Measurements from ENCODE around the gene HDGF. TPM values are rescaled to one million over a fixed set of nuclear protein-coding genes. Genes with fewer than 3 reads are reported as not detected.

HDGF gene
- total RNA-seq, 2 experiments from 2014 or later, result 186 to 196 TPM

DNA sequence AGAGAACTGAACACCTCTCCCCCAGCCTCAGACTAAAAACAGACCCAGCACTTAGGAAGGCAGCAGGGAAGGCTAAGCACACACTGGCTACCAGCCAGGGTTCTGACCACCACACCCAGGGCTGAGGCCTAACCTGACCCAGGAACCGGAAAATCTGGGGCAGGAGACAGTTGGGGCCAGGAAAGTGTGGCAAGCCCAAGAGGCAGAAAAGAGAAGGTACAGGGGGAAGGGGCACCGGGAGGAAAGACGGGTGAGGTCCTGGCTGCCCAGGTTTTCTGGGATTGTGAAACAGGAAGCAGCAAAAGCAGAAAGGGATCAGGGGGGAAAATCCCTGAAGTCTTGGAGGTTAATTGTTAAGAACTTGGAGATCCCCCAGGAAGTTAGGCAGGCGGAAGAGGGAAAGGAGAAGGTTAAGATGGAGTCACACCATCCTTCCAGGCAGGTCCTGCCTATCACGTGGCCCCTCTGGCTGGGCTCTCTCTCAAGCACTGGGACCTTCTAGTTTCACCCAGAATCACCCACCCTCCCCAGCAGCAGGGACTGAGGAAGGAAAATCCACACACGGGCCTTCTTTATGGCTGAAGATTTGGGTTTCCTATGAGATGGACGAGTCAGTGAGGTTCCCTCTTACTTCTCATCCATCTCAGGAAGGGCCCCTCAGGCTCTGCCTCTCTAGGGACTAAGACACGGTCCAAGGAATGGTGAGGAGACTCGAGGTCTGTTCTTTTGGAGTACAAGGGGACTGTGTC lies 2.6 kb downstream of the HDGF start:
- Mint-ChIP-seq H3K36me3 (peaks cover 20% of the 10 kb centered on the region), H3K4me1 (peaks cover 54% of the 10 kb centered on the region), H3K4me3 (peak overlapping the region; percentile 99), H3K9me3 (no peaks in the 10 kb centered on the region), H3K27me3 (no peaks in the 10 kb centered on the region), H3K27ac (peak overlapping the region; percentile 93)
- DNase-seq (no peak), ATAC-seq (ENCODE audit: low read depth) (no peak)
- POLR2A ChIA-PET, result interaction anchor here (2.9 to 5.7 kb wide), 2 partner anchors 17 to 20 kb away, joined by 15 to 67 read pairs; partner anchors contain the start of genes ISG20L2, METTL25B and PRCC

DNA sequence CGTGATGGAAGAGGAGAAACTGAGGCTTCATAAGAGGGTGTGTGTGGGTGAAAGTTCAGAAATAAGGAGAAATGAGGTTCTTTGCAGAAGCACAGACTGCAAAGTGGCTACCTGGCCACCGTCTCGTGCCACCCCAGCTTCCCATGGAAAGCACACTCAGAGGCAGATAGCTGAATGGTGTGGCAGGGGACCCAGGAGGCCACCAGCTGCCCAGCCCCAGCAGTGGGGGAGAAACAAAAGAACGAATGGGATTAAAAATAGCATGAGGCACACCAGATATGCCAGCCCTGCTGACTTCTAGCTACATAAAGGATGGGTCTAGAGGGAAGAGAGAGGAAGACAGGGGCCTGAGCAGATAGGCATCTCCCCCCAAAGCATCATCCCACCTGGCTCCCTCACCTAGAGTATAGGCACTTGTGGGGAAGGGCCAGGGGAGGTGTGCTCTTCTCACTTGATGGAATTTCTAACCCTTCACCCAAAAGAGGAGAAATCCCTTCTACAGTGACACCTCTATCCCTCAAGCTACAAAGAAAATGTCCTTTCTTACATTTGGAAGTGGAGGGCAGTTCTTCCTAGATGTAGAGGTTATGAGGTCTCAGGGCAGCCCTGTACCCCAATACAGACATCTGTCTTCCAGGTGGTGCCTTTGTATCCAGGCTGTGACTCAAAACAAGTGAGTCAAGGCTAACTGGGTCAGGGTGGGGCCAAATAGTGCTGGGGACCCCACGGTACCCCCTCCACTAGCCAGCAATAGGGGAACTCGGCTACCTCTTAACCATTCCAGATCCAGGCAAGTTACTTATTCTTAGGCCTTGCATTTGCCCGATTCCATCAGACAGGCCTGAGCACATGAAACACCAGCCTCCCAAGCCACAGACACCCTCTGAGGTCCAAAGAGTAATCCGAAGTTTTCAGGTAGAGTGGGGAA lies 3.5 kb downstream of the HDGF start:
- Mint-ChIP-seq H3K27me3 (no peaks in the 10 kb centered on the region), H3K9me3 (no peaks in the 10 kb centered on the region), H3K4me3 (peak overlapping the region; percentile 99), H3K36me3 (peaks cover 26% of the 10 kb centered on the region), H3K4me1 (peaks cover 51% of the 10 kb centered on the region), H3K27ac (peak overlapping the region; percentile 93)
- DNase-seq, result no peak
- POLR2A ChIA-PET, result interaction anchor here (0.6 to 2.9 kb wide), 5 partner anchors 19 to 1498 kb away, joined by 3 to 15 read pairs (median 4); partner anchors contain the start of genes ISG20L2, METTL25B and PRCC
- ATAC-seq (ENCODE audit: low read depth), result no peak

DNA sequence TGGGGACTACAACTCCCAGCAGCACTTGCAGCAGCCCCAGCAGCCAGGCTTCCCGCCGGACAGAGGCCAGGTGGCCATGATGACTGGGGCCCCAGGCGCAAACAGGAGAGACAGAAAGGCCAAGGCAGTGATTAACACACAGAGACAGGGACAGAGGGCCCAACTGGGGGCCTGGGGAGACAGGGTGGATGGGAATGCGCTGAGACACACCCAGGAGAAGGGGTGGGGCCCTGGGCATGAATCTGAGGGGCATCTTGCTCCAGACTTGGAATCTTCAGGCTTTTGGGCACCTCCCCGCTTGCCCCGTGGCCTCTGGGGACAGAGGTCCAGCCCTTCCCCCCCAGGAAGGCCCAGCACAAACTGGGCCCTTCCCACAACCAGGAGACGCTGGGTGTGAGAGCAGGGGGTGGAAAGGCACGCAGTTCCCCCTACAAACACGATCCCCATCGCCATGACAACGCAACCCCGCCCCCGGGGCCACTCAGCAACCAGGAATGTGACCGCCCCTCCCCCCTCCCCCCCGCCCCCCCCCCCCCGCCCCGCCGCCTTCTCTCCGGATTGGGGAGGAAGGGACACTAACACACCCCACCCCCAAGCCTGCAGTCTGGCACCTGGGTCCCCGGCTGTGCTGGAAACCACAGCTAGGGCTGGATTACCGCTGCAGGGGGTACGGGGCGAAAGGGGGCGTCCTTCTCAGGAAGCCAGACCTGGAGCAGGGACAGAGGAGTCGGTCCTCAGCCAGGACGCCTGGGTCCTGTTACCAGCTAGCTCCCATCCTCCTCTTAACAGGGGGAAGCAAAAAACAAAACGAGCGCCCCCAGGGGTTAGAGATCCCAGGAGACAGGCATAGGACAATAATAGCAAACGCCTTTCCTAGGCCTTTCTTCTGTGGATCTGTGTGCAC lies 4.5 kb downstream of the HDGF start:
- POLR2A ChIA-PET, result interaction anchor here (0.6 to 2.9 kb wide), 6 partner anchors 19 to 1497 kb away, joined by 3 to 15 read pairs (median 4); partner anchors contain the start of genes ISG20L2, METTL25B and PRCC
- DNase-seq (peak; percentile 59), ATAC-seq (ENCODE audit: low read depth) (no peak)
- H3K4me3 Mint-ChIP-seq, result peak overlapping the region; percentile 99
- peaks cover 31% of the 10 kb centered on the region for H3K36me3 Mint-ChIP-seq
- H3K27me3 Mint-ChIP-seq, result no peaks in the 10 kb centered on the region
- peak overlapping the region; percentile 93 for H3K27ac Mint-ChIP-seq
- peaks cover 50% of the 10 kb centered on the region for H3K4me1 Mint-ChIP-seq
- H3K9me3 Mint-ChIP-seq, result no peaks in the 10 kb centered on the region

DNA sequence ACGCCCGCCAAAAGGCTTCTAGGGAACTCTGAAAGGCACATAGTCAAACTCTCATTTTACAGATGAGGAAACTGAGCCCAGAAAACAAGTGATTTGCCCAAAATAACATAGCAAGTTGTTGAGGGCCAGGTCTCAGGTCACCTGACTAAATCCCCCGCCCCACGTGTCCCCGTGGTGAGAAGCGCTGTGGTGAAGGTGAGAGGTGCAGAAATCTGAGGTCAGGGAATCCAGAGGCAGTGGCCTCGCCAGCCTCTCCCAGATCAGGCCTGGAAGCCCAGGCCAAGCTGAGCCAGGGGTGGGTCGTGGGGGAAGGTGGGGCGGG lies 5.1 kb downstream of the HDGF start:
- no peaks in the 10 kb centered on the region for H3K27me3 Mint-ChIP-seq
- POLR2A ChIA-PET, result interaction anchor here (1.0 to 2.9 kb wide), 3 partner anchors 18 to 24 kb away, joined by 3 to 15 read pairs (median 5); partner anchors contain the start of genes ISG20L2, METTL25B and PRCC

DNA sequence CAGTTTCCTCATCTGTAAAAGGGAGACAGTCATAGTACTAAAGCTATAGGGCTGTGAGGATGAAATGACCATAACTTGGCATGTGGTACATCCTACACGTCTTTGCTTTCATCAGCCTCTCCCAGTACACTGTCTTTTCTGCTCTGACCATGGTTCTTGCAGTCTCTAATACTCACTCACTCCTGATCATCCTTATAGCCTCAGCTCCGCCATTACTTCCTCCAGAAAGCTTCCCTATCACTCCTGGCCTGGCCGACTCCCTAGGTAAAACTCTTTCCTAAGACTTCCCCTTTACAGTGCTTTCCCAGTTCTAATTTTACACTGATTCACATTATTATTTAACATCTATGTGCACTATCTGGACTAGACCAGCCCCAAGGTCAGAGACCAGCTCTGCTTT lies 5.6 kb downstream of the HDGF start:
- POLR2A ChIA-PET, result interaction anchor here (0.7 to 2.9 kb wide), 3 partner anchors 18 to 25 kb away, joined by 3 to 15 read pairs (median 3); partner anchors contain the start of genes ISG20L2, METTL25B and PRCC
- peaks cover 35% of the 10 kb centered on the region for H3K36me3 Mint-ChIP-seq
- DNase-seq (no peak), ATAC-seq (ENCODE audit: low read depth) (no peak)
- H3K4me1 Mint-ChIP-seq, result peaks cover 55% of the 10 kb centered on the region
- peak overlapping the region; percentile 1 for H3K27ac Mint-ChIP-seq
- H3K27me3 Mint-ChIP-seq, result no peaks in the 10 kb centered on the region
- no peak overlapping the region for H3K4me3 Mint-ChIP-seq
- no peaks in the 10 kb centered on the region for H3K9me3 Mint-ChIP-seq

More for the DNA sequence above, 5.1 kb downstream of the HDGF start:
- Mint-ChIP-seq H3K4me1 (peaks cover 54% of the 10 kb centered on the region), H3K4me3 (no peak overlapping the region), H3K9me3 (no peaks in the 10 kb centered on the region), H3K36me3 (peaks cover 33% of the 10 kb centered on the region), H3K27ac (peak overlapping the region; percentile 91)
- no peak for DNase-seq
- ATAC-seq (ENCODE audit: low read depth), result no peak

DNA sequence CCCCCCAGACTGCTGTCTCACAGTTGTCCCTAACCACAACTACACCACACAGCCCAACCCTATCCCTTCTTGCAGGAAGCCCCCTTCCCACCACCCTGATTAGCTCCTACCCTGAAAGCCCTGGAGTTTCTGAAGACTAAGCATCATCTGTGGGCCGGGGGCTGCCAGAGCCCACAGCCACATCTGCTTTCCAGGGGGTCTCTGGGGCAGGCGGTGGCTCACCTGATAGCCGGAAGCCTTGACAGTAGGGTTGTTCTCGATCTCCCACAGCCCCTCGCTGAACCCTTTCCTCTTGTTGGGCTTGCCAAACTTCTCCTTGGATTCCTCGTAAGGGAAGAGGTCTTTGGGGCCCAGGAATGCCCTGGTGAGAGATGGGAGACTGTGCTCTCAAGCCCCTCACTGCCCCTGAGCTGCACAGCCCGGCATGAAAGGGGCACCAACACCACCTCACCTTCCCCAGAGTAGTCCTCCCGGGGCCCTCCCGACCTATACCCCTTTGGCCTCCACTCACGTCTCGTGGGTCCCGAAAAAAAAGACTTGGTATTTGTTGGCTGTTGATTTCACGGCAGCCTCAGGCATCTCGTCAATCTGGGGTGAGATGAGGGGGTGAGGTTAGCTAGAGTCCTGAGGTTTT lies 6.6 kb downstream of the HDGF start:
- H3K4me3 Mint-ChIP-seq, result no peak overlapping the region
- H3K9me3 Mint-ChIP-seq, result no peaks in the 10 kb centered on the region
- POLR2A ChIA-PET, result no interaction called here
- H3K27me3 Mint-ChIP-seq, result no peaks in the 10 kb centered on the region
- peaks cover 53% of the 10 kb centered on the region for H3K4me1 Mint-ChIP-seq
- peaks cover 34% of the 10 kb centered on the region for H3K36me3 Mint-ChIP-seq
- peak overlapping the region; percentile 53 for H3K27ac Mint-ChIP-seq
- DNase-seq (no peak), ATAC-seq (ENCODE audit: low read depth) (no peak)

DNA sequence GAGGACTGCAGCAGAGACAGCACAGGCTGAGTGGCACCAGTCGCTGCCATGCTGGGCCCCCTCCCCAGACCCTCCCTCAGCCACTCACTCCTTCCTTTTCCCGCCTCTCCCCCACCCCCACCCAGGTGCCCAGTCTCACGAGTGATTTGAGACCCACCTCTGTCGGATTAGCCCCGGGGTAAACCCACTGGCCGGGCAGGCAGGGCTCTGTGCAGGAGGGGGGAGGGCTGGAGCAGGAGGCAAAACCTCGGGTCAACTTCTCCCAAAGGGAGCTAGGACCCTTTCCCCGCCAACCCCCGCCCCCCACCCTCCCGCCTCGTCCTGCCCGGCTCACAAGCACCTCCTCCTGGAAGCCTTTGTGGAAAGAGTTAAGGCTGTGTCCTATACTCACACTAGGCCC lies 7.1 kb downstream of the HDGF start:
- no peak overlapping the region for H3K4me3 Mint-ChIP-seq
- POLR2A ChIA-PET, result no interaction called here
- no peaks in the 10 kb centered on the region for H3K27me3 Mint-ChIP-seq
- H3K9me3 Mint-ChIP-seq, result no peaks in the 10 kb centered on the region
- peak overlapping the region; percentile 53 for H3K27ac Mint-ChIP-seq
- peaks cover 49% of the 10 kb centered on the region for H3K4me1 Mint-ChIP-seq
- ATAC-seq (ENCODE audit: low read depth) (no peak), DNase-seq (no peak)
- peaks cover 31% of the 10 kb centered on the region for H3K36me3 Mint-ChIP-seq

DNA sequence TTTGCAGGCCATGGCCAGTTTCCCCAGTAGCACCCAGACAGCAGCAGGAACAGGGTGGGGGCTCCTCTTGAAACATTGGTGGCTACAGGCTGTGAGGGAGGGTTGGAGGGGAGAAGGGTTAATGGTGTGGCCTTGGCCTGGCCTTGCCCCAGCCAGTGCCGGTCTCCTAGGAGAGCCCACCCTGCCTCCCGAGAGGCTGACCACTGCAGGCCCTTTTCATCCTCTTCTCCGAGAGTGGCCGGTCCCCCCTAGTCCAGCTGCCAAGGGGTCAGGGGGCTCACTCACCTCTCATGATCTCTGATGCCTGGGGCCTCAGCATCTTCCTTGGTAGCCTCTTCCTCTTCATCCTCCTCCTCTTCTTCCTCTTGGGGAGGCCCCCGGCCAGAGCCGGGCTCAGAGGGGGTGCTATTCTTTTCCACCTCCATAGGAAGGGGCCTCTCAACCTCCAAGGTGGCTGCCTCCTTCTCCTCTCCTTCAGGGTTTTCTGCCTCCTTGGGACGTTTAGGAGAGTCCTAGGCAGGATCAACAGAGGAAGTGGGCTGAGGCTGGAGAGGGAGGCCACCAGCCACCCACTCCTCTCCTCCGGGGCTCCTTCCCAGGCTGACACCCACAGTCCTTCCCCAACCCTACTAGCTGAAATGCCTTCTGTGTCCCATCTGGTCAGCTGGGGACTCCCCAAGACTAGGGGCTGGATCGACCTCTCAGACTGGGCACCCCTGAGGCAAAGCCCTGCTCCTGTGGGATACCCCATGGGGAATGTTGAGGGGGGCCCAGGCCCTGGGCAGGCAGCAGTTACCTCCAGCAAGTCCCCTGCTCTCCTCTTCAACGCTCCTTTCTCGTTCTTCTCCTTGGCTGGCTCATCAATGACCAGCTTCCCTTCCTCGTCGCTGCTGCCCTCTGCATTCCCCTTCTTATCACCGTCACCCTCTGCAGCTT lies 7.8 kb downstream of the HDGF start:
- DNase-seq (no peak), ATAC-seq (ENCODE audit: low read depth) (no peak)
- no peaks in the 10 kb centered on the region for H3K27me3 Mint-ChIP-seq
- H3K9me3 Mint-ChIP-seq, result no peaks in the 10 kb centered on the region
- peaks cover 46% of the 10 kb centered on the region for H3K4me1 Mint-ChIP-seq
- peaks cover 26% of the 10 kb centered on the region for H3K36me3 Mint-ChIP-seq
- H3K27ac Mint-ChIP-seq, result peak overlapping the region; percentile 18
- POLR2A ChIA-PET, result interaction anchor here (3.9 kb wide), 1 partner anchor 8 kb away, joined by 69 read pairs; the partner anchor contains the start of gene HDGF
- no peak overlapping the region for H3K4me3 Mint-ChIP-seq

DNA sequence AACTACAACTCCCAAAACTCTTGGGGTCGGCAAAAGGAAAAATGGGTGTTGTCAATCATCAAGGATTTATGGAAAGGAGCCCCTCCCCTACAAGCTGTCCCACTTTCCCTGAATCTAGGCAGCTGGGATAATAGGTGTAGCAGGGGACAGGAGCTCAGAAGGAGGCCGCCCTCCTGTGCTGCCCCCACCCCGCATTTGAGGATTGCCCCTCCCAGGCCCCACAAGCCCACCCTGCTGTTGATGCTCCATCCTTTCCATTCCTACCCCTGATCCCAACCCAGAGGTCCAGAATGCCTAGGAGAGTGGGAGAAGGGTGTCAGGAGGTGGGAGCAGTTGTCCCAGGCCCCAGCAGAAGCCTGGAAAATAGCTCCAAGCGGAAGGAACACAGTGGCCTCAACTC lies 8.7 kb downstream of the HDGF start:
- no peak overlapping the region for H3K27ac Mint-ChIP-seq
- H3K36me3 Mint-ChIP-seq, result peaks cover 26% of the 10 kb centered on the region
- peaks cover 38% of the 10 kb centered on the region for H3K4me1 Mint-ChIP-seq
- POLR2A ChIA-PET, result interaction anchor here (3.9 to 4.7 kb wide), 2 partner anchors 9 to 14 kb away, joined by 69 to 82 read pairs; partner anchors contain the start of genes HDGF, ISG20L2 and METTL25B
- ATAC-seq (ENCODE audit: low read depth), result no peak
- DNase-seq, result no peak
- H3K4me3 Mint-ChIP-seq, result no peak overlapping the region
- H3K27me3 Mint-ChIP-seq, result no peaks in the 10 kb centered on the region
- H3K9me3 Mint-ChIP-seq, result no peaks in the 10 kb centered on the region

DNA sequence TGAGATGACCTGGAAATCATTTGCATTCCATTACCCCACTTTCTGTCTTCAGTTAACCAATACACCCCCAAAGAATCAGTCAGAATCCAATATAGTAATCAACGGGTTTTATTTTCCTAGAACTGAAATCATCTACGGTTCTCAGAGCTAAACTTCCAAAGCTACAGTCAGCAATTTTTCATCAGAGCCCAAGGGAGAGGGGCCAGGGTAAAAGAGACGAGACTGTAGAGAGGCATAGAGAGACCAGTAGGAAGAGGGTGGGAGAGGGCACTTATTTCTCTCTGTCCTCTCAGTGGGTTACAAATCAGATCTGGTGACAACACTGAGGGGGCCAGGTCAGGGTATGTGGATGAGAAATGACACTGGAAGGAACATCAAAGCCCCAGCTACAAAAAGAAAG lies 9.5 kb downstream of the HDGF start:
- H3K27ac Mint-ChIP-seq, result peak overlapping the region; percentile 94
- POLR2A ChIA-PET, result interaction anchor here (1.3 to 4.7 kb wide), 5 partner anchors 9 to 27 kb away, joined by 6 to 82 read pairs (median 27); partner anchors contain the start of genes HDGF, ISG20L2, METTL25B and PRCC
- DNase-seq, result no peak
- peak overlapping the region; percentile 94 for H3K4me3 Mint-ChIP-seq
- H3K27me3 Mint-ChIP-seq, result no peaks in the 10 kb centered on the region
- no peak for ATAC-seq (ENCODE audit: low read depth)
- peaks cover 33% of the 10 kb centered on the region for H3K4me1 Mint-ChIP-seq
- H3K9me3 Mint-ChIP-seq, result no peaks in the 10 kb centered on the region
- H3K36me3 Mint-ChIP-seq, result peaks cover 26% of the 10 kb centered on the region

DNA sequence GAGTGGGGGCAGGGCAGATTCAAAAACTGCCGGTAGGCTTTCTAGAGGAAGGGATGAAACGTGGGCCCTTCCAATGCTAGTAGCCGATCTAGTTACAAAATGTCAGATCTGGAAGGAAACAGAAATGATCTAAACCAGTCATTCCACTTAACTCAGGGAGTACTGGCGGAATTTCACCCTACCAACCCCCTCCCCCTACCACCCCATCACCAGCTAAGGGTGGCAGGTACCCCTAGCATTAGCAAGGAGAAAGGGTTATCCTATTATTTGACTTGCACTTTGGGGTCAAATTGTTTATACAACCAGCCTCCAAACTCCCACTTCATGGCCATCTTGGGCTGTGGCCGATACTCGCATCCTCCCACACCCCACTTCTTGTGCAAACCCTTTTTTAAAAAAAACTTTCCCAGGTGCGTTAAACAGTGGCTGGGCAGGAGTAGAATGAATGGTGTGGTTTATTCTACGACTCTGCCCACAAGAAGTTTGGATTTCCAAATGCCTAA lies 9.9 kb downstream of the HDGF start:
- DNase-seq (no peak), ATAC-seq (ENCODE audit: low read depth) (no peak)
- H3K27ac Mint-ChIP-seq, result peak overlapping the region; percentile 94
- H3K9me3 Mint-ChIP-seq, result no peaks in the 10 kb centered on the region
- no peaks in the 10 kb centered on the region for H3K27me3 Mint-ChIP-seq
- H3K36me3 Mint-ChIP-seq, result peaks cover 26% of the 10 kb centered on the region
- POLR2A ChIA-PET, result interaction anchor here (0.6 to 4.7 kb wide), 10 partner anchors 10 to 240 kb away, joined by 4 to 82 read pairs (median 6); partner anchors contain the start of genes HDGF, ISG20L2, MEF2D and METTL25B
- H3K4me3 Mint-ChIP-seq, result peak overlapping the region; percentile 94
- peaks cover 32% of the 10 kb centered on the region for H3K4me1 Mint-ChIP-seq
